DOHH2 (cell line): ENCODE data around the gene TNRC6C.

Experiments
- H3F3A ChIP-seq: fragments of 200-600 bp; sonication (generic), shearing (Covaris generic); 2 replicates; pipeline ENCODE4 v1.6.0; 2016; ENCODE audit warnings: antibody characterized with exemption, mild to moderate bottlenecking; ENCODE audit not compliant: control insufficient read depth, insufficient read depth
- H3K27ac ChIP-seq: fragments of 200-600 bp; sonication (generic); 2 replicates; pipeline ENCODE4 v1.5.1; 2014; ENCODE audit warnings: low read depth, mild to moderate bottlenecking, low read length, moderate library complexity
- H3K27me3 ChIP-seq: fragments of 200-600 bp; sonication (generic); 2 replicates; pipeline ENCODE4 v1.6.1; 2014; ENCODE audit warnings: mild to moderate bottlenecking, low read length, mixed read lengths; ENCODE audit not compliant: control insufficient read depth
- H3K36me3 ChIP-seq: fragments of 200-600 bp; sonication (generic); 2 replicates; pipeline ENCODE4 v1.6.1; 2014; ENCODE audit warnings: mild to moderate bottlenecking, low read length, moderate library complexity, mixed read lengths; ENCODE audit not compliant: control insufficient read depth
- H3K4me1 ChIP-seq: fragments of 200-600 bp; sonication (generic); 2 replicates; pipeline ENCODE4 v1.6.1; 2014; ENCODE audit warnings: mild to moderate bottlenecking, low read length, mixed read lengths; ENCODE audit not compliant: control insufficient read depth
- H3K4me2 ChIP-seq: fragments of 200-600 bp; sonication (generic); 2 replicates; pipeline ENCODE4 v1.6.0; 2014; ENCODE audit warnings: mild to moderate bottlenecking, low read length, moderate library complexity
- H3K4me3 ChIP-seq: fragments of 200-600 bp; sonication (generic); 2 replicates; pipeline ENCODE4 v1.5.1; 2014; ENCODE audit warnings: mild to moderate bottlenecking, low read length, mixed read lengths
- H3K79me2 ChIP-seq: fragments of 200-600 bp; sonication (generic); 2 replicates; pipeline ENCODE4 v1.6.1; 2014; ENCODE audit warnings: mild to moderate bottlenecking, low read length, mixed read lengths; ENCODE audit not compliant: control insufficient read depth
- H3K9me2 ChIP-seq: fragments of 200-600 bp; sonication (generic); replicated peaks from 2 replicates; pipeline ENCODE4 v1.6.1; 2014; ENCODE audit warnings: mild to moderate bottlenecking, low read length, mixed read lengths; ENCODE audit not compliant: control insufficient read depth
- H3K9me3 ChIP-seq: fragments of 200-600 bp; sonication (generic); 2 replicates; pipeline ENCODE4 v1.6.1; 2014; ENCODE audit warnings: antibody characterized with exemption, low read length, mixed read lengths; ENCODE audit not compliant: control insufficient read depth, insufficient read depth
- H4K20me1 ChIP-seq: fragments of 200-600 bp; sonication (generic); 2 replicates; pipeline ENCODE4 v1.6.0; 2014; ENCODE audit warnings: low read depth, mild to moderate bottlenecking, antibody characterized with exemption, low read length, moderate library complexity; ENCODE audit not compliant: control insufficient read depth, insufficient read depth
- CTCF ChIP-seq: fragments of 200-600 bp; sonication (generic); IDR thresholded peaks from one replicate; pipeline ENCODE4 v1.5.1; 2014; ENCODE audit warnings: antibody characterized with exemption, mild to moderate bottlenecking, low read depth, low read length; ENCODE audit not compliant: poor library complexity, severe bottlenecking
- EZH2phosphoT487 ChIP-seq: fragments of 200-600 bp; sonication (generic); IDR thresholded peaks from 2 replicates; pipeline ENCODE4 v1.6.1; 2017; ENCODE audit warnings: borderline replicate concordance, mild to moderate bottlenecking, antibody characterized with exemption, low read length, moderate library complexity, mixed read lengths

The TNRC6C gene

GRCh38 chr17:78116411-78116810, 157.9 kb downstream of the TNRC6C start:
- Histone ChIP-seq H3K4me2 (no peak overlapping the region), H3K79me2 (peaks cover 5% of the 10 kb centered on the region), H3F3A (no peaks in the 10 kb centered on the region; the same call in 1 of the 2 replicates), H3K4me3 (no peak overlapping the region), H3K27ac (no peak overlapping the region), H3K36me3 (peaks cover 74% of the 10 kb centered on the region), H3K27me3 (no peaks in the 10 kb centered on the region), H3K4me1 (peaks cover 17% of the 10 kb centered on the region), H3K9me2 (no peaks in the 10 kb centered on the region), H3K9me3 (no peaks in the 10 kb centered on the region), H4K20me1 (no peaks in the 10 kb centered on the region)
- no peak for TF ChIP-seq EZH2phosphoT487
- TF ChIP-seq CTCF = no peak

GRCh38 chr17:78117027-78117981, 158.8 kb downstream of the TNRC6C start:
- TF ChIP-seq EZH2phosphoT487 (no peak), CTCF (peak; percentile 53)
- H3K4me1 ChIP-seq = peaks cover 26% of the 10 kb centered on the region
- H3K36me3 ChIP-seq = peaks cover 74% of the 10 kb centered on the region
- no peak overlapping the region for H3K4me3 ChIP-seq
- no peaks in the 10 kb centered on the region; the same call in 1 of the 2 replicates for H3F3A ChIP-seq
- H3K9me3 ChIP-seq = no peaks in the 10 kb centered on the region
- no peaks in the 10 kb centered on the region for H4K20me1 ChIP-seq
- no peak overlapping the region for H3K27ac ChIP-seq
- no peaks in the 10 kb centered on the region for H3K27me3 ChIP-seq
- H3K4me2 ChIP-seq = no peak overlapping the region
- H3K79me2 ChIP-seq = peaks cover 14% of the 10 kb centered on the region
- H3K9me2 ChIP-seq = no peaks in the 10 kb centered on the region

GRCh38 chr17:78118801-78119241, 160.3 kb downstream of the TNRC6C start:
- Histone ChIP-seq H3K79me2 (peaks cover 29% of the 10 kb centered on the region), H3K4me2 (no peak overlapping the region)
- TF ChIP-seq EZH2phosphoT487 = no peak

GRCh38 chr17:78120537-78120936, 162.0 kb downstream of the TNRC6C start:
- Histone ChIP-seq H3K4me3 (no peak overlapping the region), H3K79me2 (peaks cover 45% of the 10 kb centered on the region), H3K36me3 (peaks cover 75% of the 10 kb centered on the region), H3K4me2 (no peak overlapping the region), H3F3A (no peaks in the 10 kb centered on the region), H3K9me2 (no peaks in the 10 kb centered on the region), H4K20me1 (no peaks in the 10 kb centered on the region), H3K27me3 (no peaks in the 10 kb centered on the region), H3K4me1 (peaks cover 48% of the 10 kb centered on the region), H3K27ac (no peak overlapping the region), H3K9me3 (no peaks in the 10 kb centered on the region)
- TF ChIP-seq CTCF (no peak), EZH2phosphoT487 (no peak)

More at GRCh38 chr17:78118801-78119241, 160.3 kb downstream of the TNRC6C start:
- Histone ChIP-seq H3K9me3 (no peaks in the 10 kb centered on the region), H3K36me3 (peaks cover 75% of the 10 kb centered on the region), H3F3A (no peaks in the 10 kb centered on the region; the same call in 1 of the 2 replicates), H3K27ac (no peak overlapping the region), H3K4me3 (no peak overlapping the region), H3K4me1 (peaks cover 31% of the 10 kb centered on the region), H3K9me2 (no peaks in the 10 kb centered on the region), H4K20me1 (no peaks in the 10 kb centered on the region), H3K27me3 (no peaks in the 10 kb centered on the region)
